SU-DHL-6 (cell line): ENCODE results near the gene ATG13.
"Not testable (repeated sequence)": the region's sequence is repeated elsewhere in the genome, so short reads cannot be mapped to it uniquely, and the experiment has no call there.

Source experiments
- H2AFZ ChIP-seq: fragments of 200-600 bp; sonication (generic); 2 replicates; pipeline ENCODE4 v1.6.1; 2014; ENCODE audit warnings: low read depth, mild to moderate bottlenecking, moderate library complexity, mixed read lengths, antibody characterized with exemption, low read length; ENCODE audit not compliant: severe bottlenecking
- H3F3A ChIP-seq: fragments of 200-600 bp; shearing (Covaris generic); 2 replicates; pipeline ENCODE4 v1.6.0; 2016; ENCODE audit warnings: antibody characterized with exemption, mild to moderate bottlenecking; ENCODE audit not compliant: insufficient read depth
- H3K27ac ChIP-seq: fragments of 200-600 bp; sonication (generic); 2 replicates; pipeline ENCODE4 v1.5.1; 2016; ENCODE audit warnings: low read depth, mild to moderate bottlenecking, low read length, moderate library complexity, mixed read lengths
- H3K27me3 ChIP-seq: fragments of 200-600 bp; sonication (generic), shearing (Covaris generic); 2 replicates; pipeline ENCODE4 v1.6.0; 2014; ENCODE audit warnings: mild to moderate bottlenecking, low read length
- H3K36me3 ChIP-seq: fragments of 200-600 bp; sonication (generic); 2 replicates; pipeline ENCODE4 v1.6.1; 2014; ENCODE audit warnings: mild to moderate bottlenecking, low read length, mixed read lengths
- H3K4me2 ChIP-seq: fragments of 300-600, 200-600 bp; shearing (Covaris generic), sonication (generic); 2 replicates; pipeline ENCODE4 v1.6.0; 2014; ENCODE audit warnings: low read length, low read depth, mild to moderate bottlenecking; ENCODE audit not compliant: poor library complexity, severe bottlenecking
- H3K4me3 ChIP-seq: fragments of 200-600 bp; sonication (generic); 2 replicates; pipeline ENCODE4 v1.5.1; 2014; ENCODE audit warnings: antibody characterized with exemption, low read length, mild to moderate bottlenecking, mixed read lengths; ENCODE audit not compliant: insufficient read depth, poor library complexity, severe bottlenecking
- H3K79me2 ChIP-seq: fragments of 200-600 bp; sonication (generic); 2 replicates; pipeline ENCODE4 v1.6.1; 2014; ENCODE audit warnings: mild to moderate bottlenecking, low read length, moderate library complexity; ENCODE audit not compliant: insufficient read depth
- H3K9ac ChIP-seq: fragments of 200-600 bp; sonication (generic); 2 replicates; pipeline ENCODE4 v1.7.0; 2014; ENCODE audit warnings: mild to moderate bottlenecking, low read length
- H3K9me2 ChIP-seq: fragments of 200-600 bp; sonication (generic); replicated peaks from 2 replicates; pipeline ENCODE4 v1.6.1; 2014; ENCODE audit warnings: low read length; ENCODE audit not compliant: insufficient read depth
- H3K9me3 ChIP-seq: fragments of 200-600 bp; sonication (generic); 2 replicates; pipeline ENCODE4 v1.6.1; 2014; ENCODE audit warnings: low read length, mixed read lengths; ENCODE audit not compliant: insufficient read depth
- H4K20me1 ChIP-seq: fragments of 200-600 bp; sonication (generic); 2 replicates; pipeline ENCODE4 v1.6.1; 2014; ENCODE audit warnings: low read depth, mild to moderate bottlenecking, antibody characterized with exemption, low read length, moderate library complexity, mixed read lengths
- EZH2phosphoT487 ChIP-seq: fragments of 200-600 bp; sonication (generic), shearing (Covaris generic); conservative IDR thresholded peaks from 2 replicates; pipeline ENCODE4 v1.6.1; 2018; ENCODE audit warnings: mild to moderate bottlenecking, antibody characterized with exemption, low read length, moderate library complexity, mixed read lengths
- TF ChIP-seq, protein P1 (sequence below): fragments of 200-600 bp; sonication (generic); IDR thresholded peaks from one replicate; pipeline ENCODE4 v1.5.1; 2017; ENCODE audit warnings: antibody characterized with exemption, mild to moderate bottlenecking, low read length, moderate library complexity; ENCODE audit not compliant: insufficient read depth, poor library complexity, severe bottlenecking

Gene ATG13

DNA sequence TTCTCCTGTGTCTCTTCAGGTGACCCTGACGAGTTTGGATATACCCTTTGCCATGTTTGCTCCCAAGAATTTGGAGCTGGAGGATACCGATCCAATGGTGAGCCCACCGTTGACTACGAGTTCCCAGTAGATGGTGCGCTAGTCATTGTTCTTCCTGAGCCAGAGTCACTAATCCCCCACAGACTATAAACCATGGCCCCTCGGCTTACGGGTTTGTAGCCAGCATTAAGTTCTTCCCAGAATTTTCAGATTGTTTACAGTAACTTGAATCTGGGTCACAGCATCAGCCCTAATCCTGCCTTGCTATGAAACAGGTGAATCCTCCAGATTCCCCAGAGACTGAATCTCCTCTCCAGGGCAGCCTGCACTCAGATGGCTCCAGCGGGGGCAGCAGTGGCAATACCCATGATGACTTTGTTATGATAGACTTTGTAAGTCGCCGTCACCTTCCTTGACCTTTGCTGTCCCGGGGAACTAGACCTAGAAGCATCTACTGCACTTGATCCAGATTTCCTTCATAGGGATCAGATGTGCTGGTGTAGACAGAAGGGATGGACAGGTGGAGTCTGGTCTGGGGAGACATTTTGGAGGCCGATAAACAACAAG is 51.2 kb downstream of the ATG13 start:
- Histone ChIP-seq H3K9ac (no peak overlapping the region), H3K27ac (no peak overlapping the region), H3K9me3 (no peaks in the 10 kb centered on the region), H3K4me3 (no peak overlapping the region), H3F3A (no peaks in the 10 kb centered on the region), H2AFZ (no peak overlapping the region), H3K27me3 (no peaks in the 10 kb centered on the region), H4K20me1 (no peaks in the 10 kb centered on the region), H3K36me3 (no peaks in the 10 kb centered on the region), H3K79me2 (no peaks in the 10 kb centered on the region), H3K4me2 (no peak overlapping the region), H3K9me2 (no peaks in the 10 kb centered on the region)
- no peak for TF ChIP-seq EZH2phosphoT487

DNA sequence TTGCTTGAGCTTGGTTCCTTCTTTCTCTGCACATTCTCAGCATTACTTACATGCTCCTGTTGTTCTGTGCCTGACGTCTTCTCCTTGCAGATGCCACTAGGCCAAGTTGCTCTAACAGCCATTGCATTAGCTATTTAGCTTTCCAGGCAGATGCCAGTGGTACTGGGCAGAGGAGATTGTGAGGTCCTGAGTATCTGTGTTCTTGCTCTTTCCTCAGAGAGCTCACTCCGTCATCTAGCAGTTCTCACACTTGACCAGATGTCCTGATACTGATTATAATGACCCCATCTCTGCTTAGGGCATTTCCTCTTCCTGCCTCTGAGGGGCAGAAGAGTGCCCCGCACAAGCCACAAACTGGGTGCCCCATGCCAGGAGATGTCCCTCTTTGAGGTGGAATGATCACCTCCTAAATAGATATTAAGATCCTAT is 52.4 kb downstream of the ATG13 start:
- Histone ChIP-seq H3K79me2 (no peaks in the 10 kb centered on the region), H2AFZ (no peak overlapping the region), H3F3A (no peaks in the 10 kb centered on the region), H3K4me3 (no peak overlapping the region), H3K9me2 (no peaks in the 10 kb centered on the region), H3K27ac (no peak overlapping the region), H3K9ac (no peak overlapping the region), H3K9me3 (no peaks in the 10 kb centered on the region), H3K36me3 (no peaks in the 10 kb centered on the region), H3K27me3 (no peaks in the 10 kb centered on the region), H4K20me1 (no peaks in the 10 kb centered on the region), H3K4me2 (no peak overlapping the region)
- TF ChIP-seq, protein P1, sequence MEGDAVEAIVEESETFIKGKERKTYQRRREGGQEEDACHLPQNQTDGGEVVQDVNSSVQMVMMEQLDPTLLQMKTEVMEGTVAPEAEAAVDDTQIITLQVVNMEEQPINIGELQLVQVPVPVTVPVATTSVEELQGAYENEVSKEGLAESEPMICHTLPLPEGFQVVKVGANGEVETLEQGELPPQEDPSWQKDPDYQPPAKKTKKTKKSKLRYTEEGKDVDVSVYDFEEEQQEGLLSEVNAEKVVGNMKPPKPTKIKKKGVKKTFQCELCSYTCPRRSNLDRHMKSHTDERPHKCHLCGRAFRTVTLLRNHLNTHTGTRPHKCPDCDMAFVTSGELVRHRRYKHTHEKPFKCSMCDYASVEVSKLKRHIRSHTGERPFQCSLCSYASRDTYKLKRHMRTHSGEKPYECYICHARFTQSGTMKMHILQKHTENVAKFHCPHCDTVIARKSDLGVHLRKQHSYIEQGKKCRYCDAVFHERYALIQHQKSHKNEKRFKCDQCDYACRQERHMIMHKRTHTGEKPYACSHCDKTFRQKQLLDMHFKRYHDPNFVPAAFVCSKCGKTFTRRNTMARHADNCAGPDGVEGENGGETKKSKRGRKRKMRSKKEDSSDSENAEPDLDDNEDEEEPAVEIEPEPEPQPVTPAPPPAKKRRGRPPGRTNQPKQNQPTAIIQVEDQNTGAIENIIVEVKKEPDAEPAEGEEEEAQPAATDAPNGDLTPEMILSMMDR: no peak
- no peak for TF ChIP-seq EZH2phosphoT487

DNA sequence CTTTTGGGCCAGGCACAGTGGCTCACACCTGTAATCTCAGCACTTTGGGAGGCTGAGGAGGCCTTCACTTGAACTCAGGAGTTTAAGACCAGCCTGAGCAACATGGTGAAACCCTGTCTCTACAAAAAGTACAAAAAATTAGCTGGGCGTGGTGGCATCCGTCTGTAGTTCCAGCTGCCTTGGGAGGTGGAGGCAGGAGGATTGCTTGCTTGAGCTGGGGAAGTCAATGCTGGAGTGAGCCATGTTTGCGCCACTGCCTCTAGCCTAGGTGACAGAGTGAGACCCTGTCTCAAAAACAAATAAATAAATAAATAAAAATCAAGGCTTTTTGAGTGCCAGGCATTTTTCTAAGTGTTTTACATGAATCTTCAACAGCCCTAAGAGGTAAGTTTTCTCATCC is 53.2 kb downstream of the ATG13 start:
- H3F3A ChIP-seq, H4K20me1 ChIP-seq, H3K79me2 ChIP-seq, H3K27ac ChIP-seq, H3K4me3 ChIP-seq, H3K9ac ChIP-seq, H3K9me3 ChIP-seq, H3K4me2 ChIP-seq, H3K9me2 ChIP-seq, H3K36me3 ChIP-seq, H2AFZ ChIP-seq, H3K27me3 ChIP-seq: not testable (repeated sequence)

DNA sequence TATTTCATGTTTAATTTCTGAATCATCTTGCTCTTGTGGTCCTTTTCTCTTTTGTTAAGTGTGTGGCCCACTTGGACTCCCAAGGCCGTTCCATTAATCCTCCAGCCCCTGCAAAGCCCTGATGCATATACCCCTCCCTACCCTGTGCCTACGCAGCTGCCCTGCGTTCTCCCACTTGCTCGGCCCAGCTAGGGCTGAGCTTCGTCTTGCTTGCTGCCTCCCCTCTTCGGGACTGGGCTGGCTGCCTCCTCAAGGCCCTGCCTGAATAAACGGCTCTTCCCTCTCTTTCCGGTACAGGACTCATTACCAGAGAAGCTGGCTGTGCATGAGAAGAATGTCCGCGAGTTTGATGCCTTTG is 54.6 kb downstream of the ATG13 start:
- Histone ChIP-seq H3K79me2 (no peaks in the 10 kb centered on the region), H3K9me2 (no peaks in the 10 kb centered on the region), H4K20me1 (no peaks in the 10 kb centered on the region), H3K4me3 (no peak overlapping the region), H2AFZ (no peak overlapping the region), H3K9me3 (no peaks in the 10 kb centered on the region), H3K27me3 (no peaks in the 10 kb centered on the region), H3K27ac (no peak overlapping the region), H3K4me2 (no peak overlapping the region), H3K9ac (no peak overlapping the region), H3F3A (no peaks in the 10 kb centered on the region), H3K36me3 (no peaks in the 10 kb centered on the region)
- TF ChIP-seq, protein P1: no peak
- TF ChIP-seq EZH2phosphoT487: no peak
